Measurements from ENCODE around the gene SIRT4.
"Not testable (repeated sequence)": the region's sequence is repeated elsewhere in the genome, so short reads cannot be mapped to it uniquely, and the experiment has no call there.

SIRT4 gene, protein sequence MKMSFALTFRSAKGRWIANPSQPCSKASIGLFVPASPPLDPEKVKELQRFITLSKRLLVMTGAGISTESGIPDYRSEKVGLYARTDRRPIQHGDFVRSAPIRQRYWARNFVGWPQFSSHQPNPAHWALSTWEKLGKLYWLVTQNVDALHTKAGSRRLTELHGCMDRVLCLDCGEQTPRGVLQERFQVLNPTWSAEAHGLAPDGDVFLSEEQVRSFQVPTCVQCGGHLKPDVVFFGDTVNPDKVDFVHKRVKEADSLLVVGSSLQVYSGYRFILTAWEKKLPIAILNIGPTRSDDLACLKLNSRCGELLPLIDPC

DNA sequence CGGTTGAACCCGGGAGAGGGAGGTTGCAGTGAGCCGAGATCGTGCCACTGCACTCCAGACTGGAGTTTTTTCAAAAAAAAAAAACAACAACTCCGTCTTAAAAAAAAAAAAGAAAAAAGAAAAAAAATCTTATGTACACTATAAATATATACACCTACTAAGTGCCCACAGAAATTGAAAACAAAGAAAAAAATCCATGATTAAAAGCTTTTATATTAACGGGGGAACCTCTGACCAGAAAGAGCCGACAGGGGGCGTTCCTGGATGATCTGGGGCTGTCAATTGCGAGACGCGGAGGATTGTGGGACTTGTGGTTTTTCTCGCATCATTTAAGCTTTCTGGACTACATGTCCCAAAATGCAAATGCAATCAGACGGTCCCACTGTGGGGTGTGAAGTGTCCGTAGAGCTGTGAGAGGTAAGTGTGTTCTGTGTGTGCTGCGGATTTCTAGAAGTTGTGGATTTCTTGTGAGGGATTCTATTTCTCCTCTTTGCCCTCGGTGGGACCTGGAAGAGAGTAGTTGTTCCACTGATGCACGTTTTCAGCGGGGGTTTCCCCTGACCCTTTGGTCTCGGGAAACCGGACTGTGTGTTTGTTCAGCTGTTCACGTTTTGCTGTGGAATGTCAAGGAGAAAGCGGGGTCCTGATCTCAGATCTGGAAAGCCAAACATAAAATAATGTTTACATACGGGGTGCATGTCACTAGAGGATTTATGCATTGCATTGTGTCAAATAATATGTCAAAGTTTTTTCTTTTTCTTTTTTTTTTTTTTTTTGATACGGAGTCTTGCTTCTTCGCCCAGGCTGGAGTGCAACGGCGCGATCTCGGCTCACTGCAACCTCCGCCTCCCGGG lies at the start of gene SIRT4:
Gene SIRT4 (plus strand): TSS at position 360 of the 854 bp plus-strand sequence. CDS start 1,241 bp downstream, outside the sequence.
- DNase-seq: peak; percentile 25 to 97 (median 82)

DNA sequence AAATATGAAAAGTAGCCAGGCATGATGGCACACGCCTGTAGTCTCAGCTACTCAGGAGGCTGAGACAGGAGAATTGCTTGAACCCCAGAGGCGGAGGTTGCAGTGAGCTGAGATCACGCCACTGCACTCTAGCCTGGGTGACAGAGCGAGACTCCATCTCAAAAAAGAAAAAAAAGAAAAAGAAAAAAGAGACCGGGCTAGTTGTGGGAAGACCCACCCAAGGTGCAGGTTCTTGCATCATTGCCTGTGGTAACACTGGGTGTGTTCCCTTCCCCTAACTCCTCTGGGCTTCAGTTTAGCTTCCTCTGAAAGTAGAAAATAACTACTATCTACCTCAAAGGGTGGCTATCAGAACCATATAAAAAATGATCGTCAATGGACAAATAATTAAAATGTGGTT lies 48.8 kb upstream of the SIRT4 start:
- not testable (repeated sequence) for DNase-seq

DNA sequence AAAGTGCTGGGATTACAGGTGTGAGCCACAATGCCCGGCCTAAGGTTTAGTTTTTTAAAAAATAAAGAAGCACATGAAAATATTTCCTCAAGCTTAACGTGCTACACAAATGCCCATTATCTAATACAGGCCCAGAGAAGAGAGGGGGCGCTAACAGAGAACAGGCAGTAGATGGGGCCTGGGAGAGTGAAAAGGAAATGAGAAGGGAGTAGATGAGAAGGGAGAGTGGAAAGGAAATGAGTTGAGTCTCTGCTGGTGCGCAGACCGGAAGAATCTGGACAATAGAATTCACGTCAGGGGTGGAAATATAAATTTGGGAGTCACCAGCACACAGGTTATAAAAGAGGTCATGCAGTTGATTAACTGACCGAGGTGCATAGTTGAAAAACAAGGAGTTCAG lies 47.3 kb upstream of the SIRT4 start:
- no peak for DNase-seq

DNA sequence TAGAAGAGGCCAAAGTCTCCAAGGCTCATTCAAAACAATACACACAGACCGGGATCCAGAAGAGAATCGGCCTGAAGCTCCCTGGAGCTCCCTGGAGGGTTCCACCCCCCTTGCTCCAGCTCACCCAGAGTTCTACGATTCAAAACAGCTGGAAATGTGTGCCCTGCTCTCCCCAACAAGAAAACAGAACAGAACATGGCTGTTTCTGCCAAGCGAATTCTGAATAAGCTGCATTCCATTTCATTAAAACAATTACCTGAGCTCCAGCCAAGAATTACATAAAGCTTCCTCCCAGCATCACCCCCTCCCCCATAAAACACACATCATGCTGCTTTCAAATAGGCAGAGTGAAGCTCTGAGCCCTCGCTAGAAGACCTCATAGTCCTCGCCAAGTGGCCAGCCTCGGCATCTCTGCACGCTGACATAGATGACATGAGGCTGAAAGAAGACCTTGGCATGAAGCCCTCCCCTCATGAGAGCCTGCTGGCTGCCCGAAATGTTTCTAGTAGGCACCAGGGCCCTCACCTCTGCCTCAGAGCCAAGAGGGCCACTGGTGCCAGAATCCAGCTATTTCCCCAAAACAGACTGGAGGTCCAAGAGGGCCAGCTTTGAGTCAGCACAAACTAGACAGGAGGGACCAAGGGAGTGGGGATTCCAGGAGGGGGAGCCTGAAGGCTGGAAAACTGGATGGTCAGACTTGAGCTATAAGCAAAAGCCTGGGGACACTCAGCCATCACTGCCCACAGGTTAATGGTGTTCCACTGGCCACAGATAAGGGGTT lies 44.9 kb upstream of the SIRT4 start:
- DNase-seq: peak in 30 of 56 donors; percentile 10 to 91 (median 34)

DNA sequence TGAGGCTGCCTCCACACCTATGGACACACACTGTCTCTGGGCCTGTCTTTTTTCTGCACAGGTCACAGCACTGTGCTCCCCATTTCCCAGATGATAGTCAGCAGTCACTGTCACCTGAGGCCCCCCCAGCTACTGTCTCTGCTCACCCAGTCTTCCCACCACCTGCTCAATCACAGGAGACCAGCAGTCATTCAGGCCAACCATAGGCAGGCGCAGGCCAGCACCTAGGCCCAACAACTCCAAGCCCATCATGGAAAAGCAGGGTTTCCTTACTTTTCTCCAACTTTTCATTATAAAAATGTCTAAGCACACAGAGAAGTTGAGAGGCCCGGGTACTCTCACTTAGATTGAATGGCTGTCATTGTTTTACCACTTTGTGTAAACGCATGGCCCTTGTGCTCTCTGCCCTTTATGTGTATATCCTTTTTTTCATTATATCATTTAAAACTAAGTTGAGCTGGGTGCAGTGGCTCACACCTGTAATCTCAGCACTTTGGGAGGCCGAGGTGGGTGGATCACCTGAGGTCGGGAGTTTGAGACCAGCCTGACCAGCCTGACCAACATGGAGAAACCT lies 43.7 kb upstream of the SIRT4 start:
- DNase-seq: no peak

DNA sequence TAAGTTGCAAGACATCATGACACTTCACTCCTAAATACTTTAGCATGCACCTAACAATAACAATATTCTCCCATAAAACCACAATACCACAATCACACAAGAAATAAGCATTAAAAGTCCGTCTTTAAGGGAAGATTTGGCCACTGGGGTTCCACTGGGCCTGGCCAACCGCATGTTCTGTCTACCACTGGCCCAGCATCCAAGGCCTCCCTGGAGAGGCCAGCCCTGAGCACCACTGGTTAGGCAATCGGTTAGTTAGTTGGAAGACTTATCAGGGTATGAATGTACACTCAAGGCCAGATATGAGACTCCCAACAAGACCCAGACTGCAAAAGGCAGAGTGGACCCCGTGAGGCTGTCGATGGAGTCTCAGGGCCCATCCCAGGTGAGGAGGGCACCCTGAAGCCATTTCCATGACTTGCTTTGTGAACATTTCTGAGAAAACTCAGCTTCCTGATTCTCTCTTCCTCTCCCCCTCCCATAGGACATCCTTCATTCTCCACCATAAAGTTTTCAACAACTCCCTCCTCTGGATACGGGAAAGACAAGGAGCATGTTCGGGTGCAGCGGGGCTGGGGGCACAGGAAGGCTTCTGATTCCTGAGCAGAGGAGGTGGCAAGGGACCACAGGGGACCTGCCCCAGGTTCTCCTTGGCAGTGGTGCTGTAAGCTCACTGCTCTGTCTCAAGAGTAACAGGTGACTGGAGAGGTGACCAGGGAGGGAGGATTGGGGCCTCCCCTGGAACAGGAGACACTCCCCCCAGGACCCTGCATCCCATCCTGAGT lies 42.5 kb upstream of the SIRT4 start:
- no peak for DNase-seq

DNA sequence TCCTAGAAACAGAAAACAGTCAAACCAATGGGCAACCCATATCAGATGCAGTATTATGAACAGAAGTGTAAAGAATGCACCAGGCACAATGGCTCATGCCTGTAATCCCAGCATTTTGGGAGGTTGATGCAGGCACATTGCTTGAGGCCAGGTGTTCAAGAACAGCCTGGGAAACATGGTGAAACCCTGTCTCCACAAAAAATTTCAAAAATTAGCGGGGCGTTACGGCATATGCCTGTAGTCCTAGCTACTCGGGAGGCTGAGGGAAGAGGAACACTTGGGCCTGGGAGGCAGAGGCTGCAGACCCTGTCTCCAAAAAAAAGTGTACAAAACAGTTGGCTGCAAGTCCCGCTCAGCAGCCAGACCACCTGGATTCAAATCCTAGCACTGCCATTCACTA lies 41.5 kb upstream of the SIRT4 start:
- no peak for DNase-seq

DNA sequence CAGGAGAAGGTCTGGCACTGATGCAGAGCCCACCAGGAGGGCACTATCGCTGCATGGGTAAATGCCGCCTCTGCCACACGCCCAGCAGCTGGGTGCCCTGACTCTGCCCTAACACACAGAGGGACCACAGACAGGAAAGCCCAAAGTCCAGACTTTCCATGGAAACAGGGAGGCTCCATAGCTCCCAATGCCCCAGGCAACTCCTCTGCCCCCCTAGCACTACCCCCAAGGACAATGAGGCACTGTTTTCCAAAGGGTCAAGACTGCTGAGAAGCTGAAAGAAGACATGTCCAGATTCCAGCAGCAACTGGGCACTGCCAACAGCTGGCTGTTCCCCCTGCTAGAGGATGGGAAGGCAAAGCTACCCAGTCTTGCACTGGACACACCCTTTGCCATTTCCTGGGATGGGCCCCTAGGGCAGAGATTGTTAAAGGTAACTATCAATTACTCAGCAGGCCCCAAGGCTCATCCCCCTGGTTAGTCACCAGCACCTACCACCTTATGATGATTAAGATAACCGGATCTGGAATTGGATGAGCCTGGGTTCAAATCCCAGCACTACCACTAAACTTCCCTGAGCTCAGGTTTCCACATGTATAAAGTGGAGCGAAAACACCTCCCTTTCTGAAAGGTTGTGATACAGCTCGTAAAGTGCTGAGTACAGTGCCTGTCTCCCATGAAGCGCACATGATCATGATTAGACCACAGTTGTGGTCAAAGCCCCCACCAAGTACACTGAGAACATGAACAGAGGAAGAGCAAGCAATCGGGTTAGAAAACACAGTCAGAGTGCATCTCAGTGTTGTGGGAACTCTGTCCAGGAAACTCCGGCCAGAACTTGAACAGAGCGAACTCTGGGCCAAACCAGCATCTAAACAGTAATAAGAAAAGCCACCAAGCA lies 39.9 kb upstream of the SIRT4 start:
- DNase-seq: peak in 15 of 56 donors; percentile 6 to 37 (median 21)

DNA sequence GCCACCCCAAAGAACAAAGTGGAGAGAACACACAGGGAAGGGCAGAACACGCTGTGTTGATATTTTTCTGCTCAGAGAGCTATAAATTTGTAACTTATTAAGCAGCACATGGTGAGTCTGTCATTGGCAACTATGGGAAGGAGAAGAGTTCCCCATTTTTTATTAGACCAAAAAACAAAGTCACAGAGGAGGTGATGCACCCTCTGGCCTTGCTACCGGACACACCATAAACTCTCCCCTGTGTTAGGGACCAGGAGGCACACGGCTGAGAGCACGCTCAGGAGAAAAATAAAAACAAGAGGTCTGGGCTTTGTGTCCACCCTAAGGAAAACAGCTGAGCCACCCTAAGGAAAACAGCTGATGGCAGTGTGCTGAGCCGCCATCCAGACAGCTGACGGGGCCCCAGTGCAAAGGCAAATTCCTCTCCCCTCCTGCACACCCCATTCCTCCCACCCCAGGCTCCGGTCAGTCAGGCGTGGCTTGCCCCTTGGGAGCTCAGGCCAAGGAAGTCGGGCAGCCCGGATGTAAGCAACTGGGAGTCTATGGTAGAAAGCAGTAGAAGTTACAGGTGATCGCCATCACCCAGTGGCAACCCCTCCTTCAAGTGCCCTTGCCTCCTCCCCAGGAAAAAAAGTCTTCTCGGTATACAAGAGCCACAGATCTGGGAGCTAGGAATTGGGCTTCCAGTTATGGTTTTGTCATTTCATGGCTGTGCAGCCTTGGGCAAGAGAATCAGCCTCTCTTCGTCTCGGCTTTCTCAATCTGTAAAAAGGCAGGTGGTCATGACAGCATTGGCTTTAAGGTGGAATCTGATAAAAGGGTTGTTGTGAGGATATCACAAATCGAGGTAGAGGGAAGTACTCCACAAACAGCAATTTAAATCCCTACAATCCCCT lies 39.0 kb upstream of the SIRT4 start:
- DNase-seq: peak in 1 of 56 donors; percentile 16

DNA sequence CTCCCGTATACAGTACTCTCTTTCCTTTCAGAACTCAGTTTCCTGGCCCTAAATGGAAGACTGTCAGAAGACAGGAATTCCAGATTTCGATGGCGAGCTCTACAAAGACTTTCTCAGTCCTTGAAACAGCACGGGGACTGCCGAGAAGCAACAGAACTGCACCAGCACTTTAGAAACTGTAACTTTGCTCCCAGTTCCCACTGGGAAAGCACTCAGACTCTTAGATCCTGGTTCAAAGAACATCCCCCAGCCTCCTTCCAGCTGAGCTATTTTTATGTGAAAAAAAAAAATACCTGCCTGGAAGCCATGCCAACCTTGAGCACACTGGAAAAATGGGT lies 38.4 kb upstream of the SIRT4 start:
- DNase-seq: no peak

DNA sequence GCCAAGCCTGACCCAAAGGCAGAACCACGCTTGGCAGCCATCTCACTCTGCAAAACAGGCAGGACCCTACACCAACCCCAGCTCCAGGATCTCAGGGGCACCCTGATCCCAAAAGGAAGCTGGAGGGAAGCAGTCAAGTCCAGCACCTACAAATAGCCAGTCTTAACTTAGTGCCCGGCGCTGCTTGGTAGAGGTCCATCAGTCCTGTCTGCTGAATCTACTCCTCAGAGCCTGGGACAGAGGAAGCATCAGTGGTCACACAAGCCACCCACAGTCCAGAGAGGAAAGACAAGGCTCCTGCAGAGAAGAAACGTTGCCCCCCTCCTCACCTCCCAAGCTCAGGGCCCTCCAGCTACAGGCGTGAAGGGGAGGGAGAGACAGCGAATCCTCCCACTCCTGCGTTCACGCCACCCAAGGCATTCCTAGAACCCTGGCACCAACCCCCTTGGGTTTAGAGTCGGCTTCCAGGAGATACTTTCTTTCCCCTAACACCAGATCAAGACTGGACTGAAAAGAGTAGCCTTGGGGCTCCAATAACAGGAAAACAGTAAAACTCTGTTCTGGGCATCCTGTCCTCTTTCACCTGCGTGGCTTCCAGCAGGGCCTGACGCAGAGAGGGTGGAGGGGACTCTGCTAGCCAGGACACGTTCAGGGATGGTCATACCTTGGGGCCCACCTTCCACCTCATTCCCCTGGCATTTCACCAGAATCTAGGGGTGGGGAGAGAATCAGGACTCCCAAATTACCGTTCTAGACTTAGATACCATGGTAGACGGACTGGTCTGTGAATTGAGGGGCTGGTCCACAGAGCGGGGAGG lies 37.8 kb upstream of the SIRT4 start:
- DNase-seq: peak in 2 of 56 donors; percentile 6 to 22

DNA sequence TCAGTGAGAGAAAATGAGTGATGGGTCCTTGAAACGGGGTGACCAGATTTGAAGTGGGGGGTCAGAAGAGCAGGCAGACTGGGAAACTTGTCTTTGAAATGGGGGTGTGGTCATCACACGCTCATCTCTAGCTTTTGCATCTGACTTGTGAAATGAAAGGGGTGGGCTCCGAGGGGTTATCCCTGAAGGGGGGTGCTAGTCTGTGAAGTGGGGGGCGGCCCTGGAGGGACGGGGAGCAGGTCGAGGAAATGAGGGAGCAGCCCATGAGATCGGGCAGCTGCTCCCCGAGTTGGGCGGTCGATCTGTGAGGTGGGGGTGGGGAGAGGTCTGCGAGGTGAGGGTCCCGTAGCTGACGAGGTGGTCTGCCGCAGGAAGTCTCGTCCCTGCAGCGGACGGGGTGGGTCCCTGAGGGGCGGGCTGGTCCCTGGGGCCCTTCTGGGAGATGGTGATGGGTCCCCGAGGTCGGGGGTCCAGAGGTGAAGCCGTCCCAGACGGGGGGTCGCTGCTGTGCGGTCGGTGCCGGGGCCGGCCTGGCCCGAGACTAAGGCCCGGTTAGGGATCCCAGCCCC lies 37.1 kb upstream of the SIRT4 start:
- peak in 1 of 56 donors; percentile 35 for DNase-seq

DNA sequence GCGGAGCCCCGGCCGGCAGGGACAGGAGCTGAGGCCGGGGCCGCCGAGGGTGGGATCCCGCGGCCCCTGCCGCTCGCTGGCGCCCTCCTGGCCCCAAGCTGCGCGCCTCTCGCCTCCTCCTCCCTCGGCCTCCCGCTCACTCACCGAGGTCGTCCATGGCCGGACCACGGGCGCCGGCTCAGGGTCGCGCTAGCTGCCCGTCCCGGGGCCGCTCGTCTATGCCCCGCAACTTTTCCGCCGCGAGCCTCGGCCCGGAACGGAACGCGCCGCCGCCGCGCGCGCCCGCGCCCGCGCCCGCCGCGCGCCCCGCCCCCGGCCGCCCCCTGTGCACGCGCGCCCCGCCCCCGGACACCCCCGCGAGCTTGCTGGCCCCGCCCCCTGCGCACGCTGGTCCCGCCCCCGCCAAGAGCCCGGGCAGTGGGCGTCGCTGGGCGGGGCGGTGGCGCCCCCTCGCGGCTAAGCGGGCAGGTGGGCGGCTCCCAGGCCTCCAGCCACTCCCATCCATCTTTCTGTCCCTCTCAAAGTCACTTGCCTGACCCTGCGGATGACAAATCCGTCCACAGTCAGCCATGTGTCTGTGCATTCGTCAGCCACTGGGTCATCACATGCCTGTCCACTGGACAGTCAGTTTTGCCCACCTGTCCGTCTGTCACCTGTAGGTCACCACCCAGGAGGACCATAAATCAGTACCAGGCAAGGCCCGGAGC lies 36.5 kb upstream of the SIRT4 start, which contains the start of gene PXN:
Gene PXN (minus strand): TSS at position 258 of the 707 bp plus-strand sequence. CDS start 101 bp downstream, at position 157.
- DNase-seq: peak in 53 of 56 donors; percentile 28 to 90 (median 68)

DNA sequence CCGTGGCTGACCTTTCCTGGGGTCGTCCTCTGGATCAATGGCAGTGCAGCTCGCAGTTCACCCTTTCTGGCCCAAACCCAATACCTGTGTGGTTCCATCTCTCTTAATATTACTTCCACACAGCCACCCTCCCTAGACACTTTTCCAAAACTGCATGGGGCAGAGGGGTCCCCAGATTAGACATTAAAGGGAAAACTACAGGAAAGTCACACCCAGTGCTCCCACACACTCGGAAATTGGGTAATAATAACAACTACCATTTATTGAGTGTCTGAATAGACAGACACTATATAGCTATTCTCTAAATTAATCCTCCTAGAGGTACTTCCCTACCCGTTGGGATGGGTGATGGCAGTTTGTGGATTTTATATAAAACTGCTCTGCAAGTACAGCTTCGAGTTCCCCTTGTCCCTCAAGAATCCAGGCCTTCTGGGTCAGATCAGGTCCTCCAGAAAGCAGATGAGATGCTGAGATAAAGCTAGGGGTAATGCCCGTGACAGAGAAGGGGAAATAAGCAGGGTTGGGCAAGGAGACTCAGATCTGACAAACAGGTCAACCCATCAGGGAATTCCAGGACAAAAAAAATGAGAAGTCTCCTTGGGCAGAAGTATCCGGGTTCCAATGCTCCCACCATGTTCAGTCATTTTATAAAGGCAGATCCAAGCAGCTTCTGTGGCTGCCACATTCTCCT lies 35.8 kb upstream of the SIRT4 start:
- no peak for DNase-seq

DNA sequence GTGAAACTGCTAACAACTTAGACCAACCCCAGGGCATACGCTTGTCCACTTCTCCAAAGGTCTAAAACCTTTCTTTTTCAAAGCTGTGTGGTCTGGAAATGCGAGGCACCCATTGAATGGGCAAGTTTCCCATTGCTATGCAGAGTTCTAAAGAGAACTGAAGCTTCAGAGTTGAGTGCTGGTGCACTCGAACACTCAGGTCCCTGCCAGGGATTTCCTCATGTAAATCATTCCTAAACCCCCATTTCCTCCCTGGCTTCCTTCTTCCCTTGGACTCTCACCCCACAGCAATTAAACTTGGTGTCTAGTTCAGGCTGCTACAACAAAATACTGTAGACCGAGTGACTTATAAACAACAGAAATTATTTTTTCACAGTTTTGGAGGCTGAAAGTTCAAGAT lies 34.4 kb upstream of the SIRT4 start:
- no peak for DNase-seq

DNA sequence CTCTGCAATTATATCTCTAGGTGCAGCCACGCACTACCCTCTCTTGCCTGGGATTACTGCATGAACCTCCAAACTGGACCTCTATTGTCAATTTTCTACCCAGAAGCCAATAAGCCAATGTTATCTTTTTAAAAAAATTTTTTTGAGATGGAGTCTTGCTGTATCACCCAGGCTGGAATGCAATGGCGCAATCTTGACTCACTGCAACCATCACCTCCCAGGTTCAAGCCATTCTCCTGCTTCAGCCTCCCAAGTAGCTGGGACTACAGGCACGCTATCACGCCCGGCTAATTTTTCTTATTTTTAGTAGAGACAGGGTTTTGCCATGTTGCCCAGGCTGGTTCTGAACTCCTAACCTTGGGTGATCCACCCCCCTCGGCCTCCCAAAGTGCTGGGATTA lies 25.4 kb upstream of the SIRT4 start:
- DNase-seq: no peak

Data from amygdala (tissue), 56 donors.